ENCODE data around the gene FUT8.

Gene FUT8

DNA sequence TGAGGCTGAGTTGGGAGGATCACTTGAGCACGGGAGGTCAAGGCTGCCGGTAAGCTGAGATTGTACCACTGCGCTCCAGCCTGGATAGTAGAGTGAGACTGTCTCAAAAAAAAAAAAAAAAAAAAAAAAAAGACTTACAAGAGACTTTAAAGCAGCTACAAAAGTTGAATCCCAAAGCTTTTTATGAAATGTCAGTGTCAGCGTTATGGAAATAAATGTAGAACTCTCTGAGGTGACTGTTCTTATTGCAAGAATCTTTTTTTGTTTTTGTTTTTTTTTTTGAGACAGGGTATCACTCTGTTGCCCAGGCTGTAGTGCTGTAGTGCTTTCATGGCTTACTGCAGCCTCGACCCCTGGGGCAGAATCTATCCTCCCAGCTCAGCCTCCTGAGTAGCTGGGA lies 17.2 kb downstream of the FUT8 start:
- Histone ChIP-seq H3K27ac (no peak overlapping the region), H3K36me3 (ENCODE audit: insufficient read depth) (no peaks in the 10 kb centered on the region), H3K4me1 (ENCODE audit: low read depth, poor library complexity, severe bottlenecking) (peaks cover 5% of the 10 kb centered on the region), H4K20me1 (ENCODE audit: insufficient read depth) (no peaks in the 10 kb centered on the region), H3K27me3 (ENCODE audit: insufficient read depth, low read depth) (no peaks in the 10 kb centered on the region), H3K4me2 (no peak overlapping the region), H3K4me3 (IDR thresholded peaks at IDR 0.05; ENCODE audit: insufficient read depth, low read depth, low read length) (no peak overlapping the region), H3K9ac (no peak overlapping the region), H2AFZ (ENCODE audit: low read depth) (no peak overlapping the region), H3K79me2 (ENCODE audit: insufficient read depth, low read depth) (no peaks in the 10 kb centered on the region)
- TF ChIP-seq, protein P1, sequence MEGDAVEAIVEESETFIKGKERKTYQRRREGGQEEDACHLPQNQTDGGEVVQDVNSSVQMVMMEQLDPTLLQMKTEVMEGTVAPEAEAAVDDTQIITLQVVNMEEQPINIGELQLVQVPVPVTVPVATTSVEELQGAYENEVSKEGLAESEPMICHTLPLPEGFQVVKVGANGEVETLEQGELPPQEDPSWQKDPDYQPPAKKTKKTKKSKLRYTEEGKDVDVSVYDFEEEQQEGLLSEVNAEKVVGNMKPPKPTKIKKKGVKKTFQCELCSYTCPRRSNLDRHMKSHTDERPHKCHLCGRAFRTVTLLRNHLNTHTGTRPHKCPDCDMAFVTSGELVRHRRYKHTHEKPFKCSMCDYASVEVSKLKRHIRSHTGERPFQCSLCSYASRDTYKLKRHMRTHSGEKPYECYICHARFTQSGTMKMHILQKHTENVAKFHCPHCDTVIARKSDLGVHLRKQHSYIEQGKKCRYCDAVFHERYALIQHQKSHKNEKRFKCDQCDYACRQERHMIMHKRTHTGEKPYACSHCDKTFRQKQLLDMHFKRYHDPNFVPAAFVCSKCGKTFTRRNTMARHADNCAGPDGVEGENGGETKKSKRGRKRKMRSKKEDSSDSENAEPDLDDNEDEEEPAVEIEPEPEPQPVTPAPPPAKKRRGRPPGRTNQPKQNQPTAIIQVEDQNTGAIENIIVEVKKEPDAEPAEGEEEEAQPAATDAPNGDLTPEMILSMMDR (conservative IDR thresholded peaks at IDR 0.05; ENCODE audit: low read depth, low read length) = no peak

DNA sequence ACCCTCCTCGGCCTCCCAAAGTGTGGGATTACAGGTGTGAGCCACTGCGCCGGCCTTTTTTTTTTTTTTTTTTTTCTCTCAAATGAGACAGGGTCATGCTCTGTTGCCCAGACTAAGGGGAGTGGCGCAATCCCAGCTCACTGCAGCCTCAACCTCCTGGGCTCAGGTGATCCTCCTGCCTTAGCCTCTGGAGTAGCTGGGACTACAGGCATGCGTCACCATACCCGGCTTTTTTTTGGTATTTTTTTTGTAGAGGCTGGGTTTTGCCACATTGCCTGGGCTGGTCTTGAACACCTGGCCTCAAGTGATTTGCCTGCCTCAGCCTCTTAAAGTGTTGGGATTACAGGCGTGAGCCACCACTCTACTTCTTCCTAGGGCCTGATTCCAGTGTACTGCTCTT lies 18.7 kb downstream of the FUT8 start:
- no peak overlapping the region for H3K9ac ChIP-seq
- no peak overlapping the region for H3K27ac ChIP-seq
- TF ChIP-seq, protein P1 (conservative IDR thresholded peaks at IDR 0.05; ENCODE audit: low read depth, low read length) = no peak
- no peak overlapping the region for H2AFZ ChIP-seq (ENCODE audit: low read depth)
- no peak overlapping the region for H3K4me2 ChIP-seq
- H3K36me3 ChIP-seq (ENCODE audit: insufficient read depth) = no peaks in the 10 kb centered on the region
- no peaks in the 10 kb centered on the region for H3K27me3 ChIP-seq (ENCODE audit: insufficient read depth, low read depth)
- H3K4me1 ChIP-seq (ENCODE audit: low read depth, poor library complexity, severe bottlenecking) = peaks cover 5% of the 10 kb centered on the region
- no peak overlapping the region for H3K4me3 ChIP-seq (IDR thresholded peaks at IDR 0.05; ENCODE audit: insufficient read depth, low read depth, low read length)
- no peaks in the 10 kb centered on the region for H4K20me1 ChIP-seq (ENCODE audit: insufficient read depth)
- no peaks in the 10 kb centered on the region for H3K79me2 ChIP-seq (ENCODE audit: insufficient read depth, low read depth)

DNA sequence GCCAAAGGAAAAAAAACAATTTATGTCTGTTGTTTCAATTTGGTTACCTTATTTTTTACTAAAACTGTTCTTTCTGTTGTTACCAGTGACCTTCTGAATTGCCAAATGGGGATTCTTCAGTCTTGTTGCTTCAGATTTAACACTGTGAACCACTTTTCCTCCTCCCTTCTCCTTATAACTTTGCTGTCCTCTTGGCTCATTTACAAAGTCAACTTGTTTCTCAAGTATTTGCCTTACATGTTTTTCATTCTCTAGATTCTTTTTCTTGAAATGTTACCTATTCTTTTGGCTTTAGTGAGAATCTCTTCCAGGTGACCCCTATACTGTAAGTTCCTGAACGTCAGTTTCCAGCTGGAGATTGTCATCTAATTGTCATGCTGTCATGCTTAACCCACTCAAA lies 19.4 kb downstream of the FUT8 start:
- Histone ChIP-seq H3K36me3 (ENCODE audit: insufficient read depth) (no peaks in the 10 kb centered on the region), H3K27me3 (ENCODE audit: insufficient read depth, low read depth) (no peaks in the 10 kb centered on the region), H4K20me1 (ENCODE audit: insufficient read depth) (no peaks in the 10 kb centered on the region), H3K4me1 (ENCODE audit: low read depth, poor library complexity, severe bottlenecking) (peaks cover 5% of the 10 kb centered on the region), H3K79me2 (ENCODE audit: insufficient read depth, low read depth) (no peaks in the 10 kb centered on the region), H3K27ac (no peak overlapping the region), H3K9ac (no peak overlapping the region), H2AFZ (ENCODE audit: low read depth) (no peak overlapping the region), H3K4me3 (IDR thresholded peaks at IDR 0.05; ENCODE audit: insufficient read depth, low read depth, low read length) (no peak overlapping the region), H3K4me2 (no peak overlapping the region)
- TF ChIP-seq, protein P1 (conservative IDR thresholded peaks at IDR 0.05; ENCODE audit: low read depth, low read length) = no peak

DNA sequence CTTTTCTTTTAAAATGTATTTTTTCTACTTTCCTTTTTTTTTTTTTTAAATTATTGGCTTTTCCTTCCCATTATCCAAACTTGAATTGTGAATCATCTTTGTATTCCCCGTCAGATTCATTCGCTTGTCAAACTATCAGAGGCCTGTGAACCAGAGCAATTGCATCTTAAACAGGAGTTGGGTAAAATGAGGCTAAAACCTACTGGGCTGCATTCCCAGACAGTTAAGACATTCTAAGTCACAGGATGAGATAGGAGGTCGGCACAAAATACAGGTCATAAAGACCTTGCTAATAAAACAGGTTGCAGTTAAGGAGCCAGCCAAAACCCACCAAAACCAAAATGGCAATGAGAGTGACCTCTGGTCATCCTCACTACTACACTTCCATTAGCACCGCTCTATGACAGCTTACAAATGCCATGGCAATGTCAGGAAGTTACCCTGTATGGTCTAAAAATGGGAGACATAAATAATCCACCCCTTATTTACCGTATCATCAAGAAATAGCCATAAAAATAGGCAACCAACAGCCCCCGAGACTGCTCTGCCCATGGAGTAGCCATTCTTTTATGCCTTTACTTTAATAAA lies 19.9 kb downstream of the FUT8 start:
- Histone ChIP-seq H3K27me3 (ENCODE audit: insufficient read depth, low read depth) (no peaks in the 10 kb centered on the region), H3K4me1 (ENCODE audit: low read depth, poor library complexity, severe bottlenecking) (peaks cover 5% of the 10 kb centered on the region), H3K4me2 (no peak overlapping the region), H3K4me3 (IDR thresholded peaks at IDR 0.05; ENCODE audit: insufficient read depth, low read depth, low read length) (no peak overlapping the region), H3K27ac (no peak overlapping the region), H3K9ac (no peak overlapping the region), H4K20me1 (ENCODE audit: insufficient read depth) (no peaks in the 10 kb centered on the region), H2AFZ (ENCODE audit: low read depth) (no peak overlapping the region), H3K79me2 (ENCODE audit: insufficient read depth, low read depth) (no peaks in the 10 kb centered on the region), H3K36me3 (ENCODE audit: insufficient read depth) (no peaks in the 10 kb centered on the region)
- TF ChIP-seq, protein P1 (conservative IDR thresholded peaks at IDR 0.05; ENCODE audit: low read depth, low read length) = no peak
